ENCODE results near the gene PILRA.
"Not testable (repeated sequence)": the region's sequence is repeated elsewhere in the genome, so short reads cannot be mapped to it uniquely, and the experiment has no call there.

The PILRA gene

DNA sequence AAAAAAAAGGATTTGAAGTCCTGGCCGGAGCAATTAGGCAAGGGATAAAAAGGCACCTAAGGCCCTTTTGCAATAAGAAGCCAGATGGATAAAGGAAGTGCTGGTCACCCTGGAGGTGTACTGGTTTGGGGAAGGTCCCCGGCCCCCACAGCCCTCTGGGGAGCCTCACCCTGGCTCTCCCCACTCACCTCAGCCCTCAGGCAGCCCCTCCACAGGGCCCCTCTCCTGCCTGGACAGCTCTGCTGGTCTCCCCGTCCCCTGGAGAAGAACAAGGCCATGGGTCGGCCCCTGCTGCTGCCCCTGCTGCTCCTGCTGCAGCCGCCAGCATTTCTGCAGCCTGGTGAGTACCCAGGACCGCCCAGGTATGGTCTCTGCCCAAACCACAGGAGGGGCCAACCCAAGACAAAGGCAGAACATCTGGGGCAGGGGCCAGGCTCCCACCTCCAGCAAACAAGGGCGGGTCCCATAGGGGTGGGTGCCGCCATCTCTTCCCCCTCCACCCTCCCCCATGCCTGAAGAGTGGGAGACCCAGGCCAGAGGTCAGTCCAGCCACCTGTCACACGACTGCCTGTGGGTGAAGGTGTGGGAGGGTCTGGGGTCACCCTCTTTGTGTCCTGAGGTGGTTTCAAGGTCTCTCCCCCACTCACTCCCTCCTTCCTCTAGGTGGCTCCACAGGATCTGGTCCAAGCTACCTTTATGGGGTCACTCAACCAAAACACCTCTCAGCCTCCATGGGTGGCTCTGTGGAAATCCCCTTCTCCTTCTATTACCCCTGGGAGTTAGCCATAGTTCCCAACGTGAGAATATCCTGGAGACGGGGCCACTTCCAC lies 15.0 kb upstream of the PILRA start, which contains the start of gene PILRB:
Gene PILRB, plus strand, starts transcription at position 91 of the 830 bp plus-strand sequence. Its CDS starts 186 bp downstream, at position 277.
- no peak for DNase-seq (ENCODE audit: low spot score)

- DNase-seq (ENCODE audit: low spot score) = no peak
Measured at GRCh38 chr7:100358857-100359212, 14.5 kb upstream of the PILRA start.

GRCh38 chr7:100360135-100360854 lies 13.0 kb upstream of the PILRA start:
- DNase-seq (ENCODE audit: low spot score) = no peak

DNA sequence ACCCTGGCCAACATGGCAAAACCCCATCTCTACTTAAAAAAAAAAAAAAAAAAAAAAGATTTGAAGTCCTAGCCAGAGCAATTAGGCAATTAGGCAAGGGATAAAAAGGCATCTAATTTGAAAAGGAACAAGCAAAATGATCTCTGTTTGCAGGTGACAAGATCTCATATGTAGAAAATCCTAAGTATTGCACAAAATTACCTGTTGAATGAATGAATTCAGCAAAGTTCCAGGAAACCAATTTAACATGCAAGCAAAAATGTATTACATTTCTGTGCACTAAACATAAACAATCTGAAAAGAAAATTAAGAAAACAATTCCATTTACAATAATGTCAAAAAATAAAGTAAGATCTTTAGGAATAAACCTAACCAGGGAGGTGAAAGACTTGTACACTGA lies 10.2 kb upstream of the PILRA start:
- DNase-seq (ENCODE audit: low spot score) = no peak

- DNase-seq (ENCODE audit: low spot score) = not testable (repeated sequence)
Measured at GRCh38 chr7:100363797-100364196, 9.5 kb upstream of the PILRA start.

GRCh38 chr7:100364480-100364879 lies 8.8 kb upstream of the PILRA start:
- DNase-seq (ENCODE audit: low spot score) = no peak

DNA sequence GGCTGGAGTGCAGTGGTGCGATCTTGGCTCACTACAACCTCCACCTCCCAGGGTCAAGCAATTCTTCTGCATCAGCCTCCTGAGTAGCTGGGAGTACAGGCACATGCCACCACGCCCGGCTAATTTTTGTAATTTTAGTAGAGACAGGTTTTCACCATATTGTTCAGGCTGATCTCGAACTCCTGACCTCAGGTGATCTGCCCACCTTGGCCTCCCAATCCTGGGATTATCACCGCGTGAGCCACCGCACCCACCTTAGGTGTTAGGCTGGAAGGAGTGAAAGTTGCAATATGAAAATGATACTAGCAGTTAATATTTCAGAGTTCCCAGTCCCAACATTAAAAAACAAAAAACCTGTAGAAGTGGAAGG lies 7.3 kb upstream of the PILRA start:
- DNase-seq (ENCODE audit: low spot score) = not testable (repeated sequence)

DNA sequence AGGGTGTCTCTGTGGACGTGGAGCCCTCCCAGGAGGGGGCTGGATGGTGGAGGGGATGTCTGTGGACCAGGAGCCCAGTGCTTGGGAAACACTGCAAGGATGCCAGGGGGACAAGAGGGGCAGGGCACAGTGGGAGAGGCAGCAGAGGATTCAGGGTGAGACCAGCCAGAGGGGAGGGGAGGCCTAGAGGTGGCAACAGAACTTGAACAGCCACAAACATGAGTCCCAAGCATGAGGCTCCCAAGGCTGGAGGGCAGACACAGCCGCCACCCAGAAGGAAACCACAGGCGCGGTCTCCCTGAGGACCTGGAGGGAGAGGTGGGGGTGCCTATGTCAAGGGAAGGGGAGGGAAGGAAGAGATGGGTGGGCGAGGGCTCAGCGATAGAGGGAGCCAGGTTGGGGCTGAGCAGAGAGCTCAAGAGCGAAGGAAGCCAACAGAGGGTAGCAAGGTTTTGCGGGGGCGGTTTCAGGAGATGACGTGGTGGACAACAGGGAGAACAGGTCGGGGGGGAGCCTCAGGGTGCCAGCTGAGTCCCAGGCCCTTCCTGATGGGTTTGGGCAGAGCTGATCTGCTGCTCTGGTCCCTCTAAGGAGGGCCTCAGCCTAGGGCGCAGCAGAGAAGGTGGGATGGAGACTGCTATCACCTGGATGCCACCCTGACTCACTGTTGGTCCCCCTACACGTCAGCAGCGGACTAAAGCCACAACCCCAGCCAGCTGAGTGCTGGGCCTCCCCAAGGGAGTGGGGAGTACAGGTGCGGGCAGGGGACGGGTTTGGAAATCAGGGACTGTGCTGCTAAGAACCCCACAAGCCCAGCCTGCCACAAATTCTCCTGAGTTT lies 6.7 kb upstream of the PILRA start:
- no peak for DNase-seq (ENCODE audit: low spot score)

DNA sequence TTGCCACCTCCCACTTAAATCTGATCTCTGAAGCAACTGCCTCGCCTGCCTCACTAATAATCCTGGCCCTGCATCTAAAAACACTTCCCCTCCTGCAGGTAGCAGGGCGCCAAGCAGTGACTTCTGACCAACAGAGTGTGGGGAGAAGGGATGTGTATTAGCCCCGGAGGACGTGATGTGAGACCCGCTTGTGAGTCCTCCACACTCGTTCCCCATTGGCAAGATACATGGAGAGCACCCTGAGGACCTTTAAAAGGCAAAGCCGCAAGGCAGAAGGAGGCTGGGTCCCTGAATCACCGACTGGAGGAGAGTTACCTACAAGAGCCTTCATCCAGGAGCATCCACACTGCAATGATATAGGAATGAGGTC lies 6.1 kb upstream of the PILRA start:
- DNase-seq (ENCODE audit: low spot score) = no peak

DNA sequence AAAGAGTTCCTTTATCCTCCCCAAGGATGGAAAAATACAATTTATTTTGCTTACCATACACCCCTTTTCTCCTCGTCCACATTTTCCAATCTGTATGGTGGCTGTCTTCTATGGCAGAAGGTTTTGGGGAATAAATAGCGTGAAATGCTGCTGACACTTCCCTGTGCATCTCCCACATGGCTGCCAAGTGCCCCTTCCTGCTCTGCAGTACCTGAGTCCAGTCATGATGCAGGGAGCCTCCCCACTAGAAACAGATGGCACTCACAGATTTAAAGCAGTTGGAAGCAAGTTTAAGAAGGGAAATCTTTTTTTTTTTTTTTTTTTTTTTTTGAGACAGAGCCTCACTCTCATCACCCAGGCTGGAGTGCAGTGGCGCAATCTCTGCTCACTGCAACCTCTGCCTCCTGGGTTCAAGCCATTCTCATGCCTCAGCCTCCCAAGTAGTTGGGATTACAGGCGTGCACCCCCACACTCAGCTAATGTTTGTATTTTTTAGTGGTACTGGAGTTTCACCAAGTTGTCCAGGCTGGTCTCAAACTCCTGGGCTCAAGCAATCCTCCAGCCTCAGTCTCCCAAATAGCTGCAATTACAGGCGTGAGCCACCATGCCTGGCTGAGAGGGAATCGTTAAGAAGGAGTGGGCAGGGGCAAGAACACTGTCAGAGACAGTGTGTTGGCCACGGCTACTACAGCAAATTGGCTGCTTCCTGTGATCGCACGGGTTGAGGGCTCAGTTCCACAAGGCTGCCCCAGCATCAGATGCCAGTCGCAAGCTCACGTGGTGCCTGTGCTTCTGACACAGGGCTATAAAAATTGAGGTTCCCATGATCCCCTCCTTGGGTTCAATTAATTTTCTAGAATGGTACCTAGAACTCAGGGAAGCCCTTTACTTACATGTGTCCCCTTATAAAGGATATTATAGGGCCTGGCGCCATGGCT lies 5.3 kb upstream of the PILRA start:
- DNase-seq (ENCODE audit: low spot score) = peak; percentile 86

- DNase-seq (ENCODE audit: low spot score) = peak; percentile 97
Measured at GRCh38 chr7:100369105-100369504, 4.2 kb upstream of the PILRA start.

DNA sequence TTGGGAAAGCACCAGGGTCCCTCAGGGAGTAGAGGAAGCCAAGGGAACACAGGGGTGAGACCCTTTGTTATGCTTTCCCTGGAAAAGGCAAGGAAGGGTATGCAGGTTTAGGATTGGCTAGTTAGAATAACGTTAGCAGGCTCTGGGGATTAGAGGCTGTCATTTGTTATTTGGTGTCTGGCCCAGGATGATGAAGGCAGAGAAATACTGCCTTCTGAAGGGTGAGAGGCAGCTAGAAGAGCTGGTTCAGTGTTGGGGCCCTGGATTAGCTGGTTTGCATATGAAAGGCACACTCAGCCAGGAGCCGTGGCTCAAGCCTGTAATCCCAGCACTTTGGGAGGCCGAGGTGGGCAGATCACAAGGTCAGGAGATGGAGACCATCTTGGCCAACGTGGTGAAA lies 3.0 kb upstream of the PILRA start:
- DNase-seq (ENCODE audit: low spot score) = no peak

GRCh38 chr7:100370746-100371145 lies 2.5 kb upstream of the PILRA start:
- no peak for DNase-seq (ENCODE audit: low spot score)

GRCh38 chr7:100371561-100372171 lies 1.6 kb upstream of the PILRA start:
- no peak for DNase-seq (ENCODE audit: low spot score)

- DNase-seq (ENCODE audit: low spot score) = no peak
Measured at GRCh38 chr7:100372256-100372655, 1.0 kb upstream of the PILRA start.

DNA sequence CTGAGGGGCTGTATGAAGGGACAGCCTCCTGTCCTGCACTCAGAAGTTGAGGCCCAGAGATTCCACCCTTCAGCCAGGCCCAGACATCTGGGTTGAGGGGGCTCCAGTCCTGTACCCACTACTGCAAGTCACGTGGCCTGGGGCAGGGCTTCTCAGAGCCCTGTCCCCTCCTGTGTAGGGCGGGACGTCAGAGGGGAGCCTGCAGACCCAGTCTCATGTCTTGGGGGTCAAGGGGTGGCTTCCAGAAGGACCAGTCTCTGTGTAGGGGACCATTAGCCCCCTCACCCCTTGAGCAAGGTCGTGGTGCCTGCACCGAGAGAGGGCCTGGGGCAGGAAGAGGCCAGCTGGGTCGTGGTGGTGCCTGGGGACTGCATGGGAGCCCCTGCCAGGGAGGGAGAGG lies 593 bp upstream of the PILRA start:
- DNase-seq (ENCODE audit: low spot score) = no peak

DNA sequence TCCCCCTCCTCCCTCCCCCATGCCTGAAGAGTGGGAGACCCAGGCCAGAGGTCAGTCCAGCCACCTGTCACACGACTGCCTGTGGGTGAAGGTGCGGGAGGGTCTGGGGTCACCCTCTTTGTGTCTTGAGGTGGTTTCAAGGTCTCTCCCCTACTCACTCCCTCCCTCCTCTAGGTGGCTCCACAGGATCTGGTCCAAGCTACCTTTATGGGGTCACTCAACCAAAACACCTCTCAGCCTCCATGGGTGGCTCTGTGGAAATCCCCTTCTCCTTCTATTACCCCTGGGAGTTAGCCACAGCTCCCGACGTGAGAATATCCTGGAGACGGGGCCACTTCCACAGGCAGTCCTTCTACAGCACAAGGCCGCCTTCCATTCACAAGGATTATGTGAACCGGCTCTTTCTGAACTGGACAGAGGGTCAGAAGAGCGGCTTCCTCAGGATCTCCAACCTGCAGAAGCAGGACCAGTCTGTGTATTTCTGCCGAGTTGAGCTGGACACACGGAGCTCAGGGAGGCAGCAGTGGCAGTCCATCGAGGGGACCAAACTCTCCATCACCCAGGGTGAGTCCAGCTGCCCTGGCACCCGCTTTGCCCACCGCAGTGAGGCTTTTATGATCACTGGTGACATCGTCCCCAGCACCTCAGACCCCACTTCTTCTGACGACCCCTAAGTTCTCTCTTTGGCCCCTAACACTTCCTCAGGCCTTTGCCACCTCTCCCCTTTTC lies 747 bp downstream of the PILRA start:
- peak; percentile 70 for DNase-seq (ENCODE audit: low spot score)

DNA sequence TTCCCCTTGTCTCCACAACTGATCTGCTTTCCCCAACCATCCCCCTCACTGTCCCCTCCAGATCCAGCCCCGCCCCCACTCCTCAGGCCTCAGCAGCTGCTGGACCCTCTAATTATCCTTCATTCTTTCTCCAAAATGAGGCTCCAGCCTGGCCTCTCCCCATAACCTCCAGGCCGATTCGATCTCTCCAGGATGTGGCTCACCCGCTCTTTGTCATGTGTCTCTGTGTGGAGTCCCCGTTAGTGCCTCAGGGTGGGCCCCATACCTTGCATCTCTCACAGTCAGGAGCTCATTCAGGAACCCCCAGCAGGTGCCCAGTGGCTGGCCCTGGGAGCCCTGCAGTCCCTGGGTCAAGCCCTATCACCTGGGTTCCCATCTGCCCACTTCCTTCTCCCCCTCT lies 1.3 kb downstream of the PILRA start:
- no peak for DNase-seq (ENCODE audit: low spot score)

- DNase-seq (ENCODE audit: low spot score) = no peak
Measured at GRCh38 chr7:100376066-100376465, 2.8 kb downstream of the PILRA start.

DNA sequence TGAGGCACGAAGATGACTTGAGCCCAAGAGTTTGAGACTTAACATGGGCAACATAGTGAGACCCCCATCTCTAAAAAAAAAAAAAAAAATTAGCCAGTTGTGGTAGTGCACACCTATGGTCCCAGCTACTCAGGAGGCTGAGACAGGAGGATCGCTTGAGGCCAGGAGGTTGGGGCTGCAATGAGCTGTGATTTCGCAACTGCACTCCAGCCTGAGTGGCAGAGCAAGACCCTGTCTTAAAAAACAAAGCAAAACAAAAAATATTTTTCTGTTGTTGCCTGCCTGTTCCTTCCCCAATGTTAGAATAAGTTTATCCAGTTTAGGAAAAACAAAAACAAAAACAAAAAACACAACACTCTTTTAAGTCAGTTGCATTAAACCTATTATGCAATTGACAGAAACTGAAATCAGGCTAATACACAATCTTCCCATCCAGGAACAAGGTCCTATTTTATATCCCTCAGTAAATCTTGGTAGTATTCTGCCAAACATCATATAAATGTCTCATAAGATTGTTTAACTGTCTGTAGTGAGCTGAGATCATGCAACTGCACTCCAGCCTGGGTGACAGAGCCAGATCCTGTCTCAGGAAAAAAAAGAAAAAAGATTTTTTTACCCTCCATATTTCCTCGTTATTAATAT lies 4.9 kb downstream of the PILRA start:
- no peak for DNase-seq (ENCODE audit: low spot score)

Data from NAMALWA (cell line).